ENCODE data around the gene RAPGEF1.
A peak's percentile ranks its signal among the peaks of the same experiment; 100 is the strongest.

RAPGEF1 gene

DNA sequence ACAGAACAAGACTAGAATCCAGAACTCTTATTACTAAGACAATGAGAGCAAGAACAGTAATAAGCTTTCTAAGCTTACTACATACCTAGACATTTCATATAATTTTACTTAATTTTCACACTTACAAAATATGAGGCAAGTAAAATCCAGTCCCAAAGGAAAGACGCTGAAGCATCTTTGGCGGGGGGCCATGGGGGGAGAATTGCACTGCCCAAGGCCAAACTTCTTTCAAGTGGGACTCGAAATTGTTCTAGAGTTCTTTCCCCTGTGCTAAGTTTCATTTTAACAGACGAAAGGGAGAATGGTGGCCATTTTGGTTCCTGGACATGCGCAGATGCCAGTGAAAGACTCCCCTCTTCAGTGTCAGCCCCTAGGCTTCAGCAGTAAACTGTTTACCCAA, 122.3 kb downstream of the RAPGEF1 start:
- Histone ChIP-seq H3K36me3 (ENCODE audit: insufficient read depth, low read length) (peaks cover 55% of the 10 kb centered on the region), H3K9me3 (ENCODE audit: insufficient read depth, low read depth, low read length) (no peaks in the 10 kb centered on the region), H3K4me3 (ENCODE audit: low read length) (no peak overlapping the region), H3K27me3 (ENCODE audit: insufficient read depth, low read length) (no peaks in the 10 kb centered on the region), H3K9ac (ENCODE audit: low read depth, low read length) (no peak overlapping the region), H3K4me1 (ENCODE audit: insufficient read depth, low read length) (no peaks in the 10 kb centered on the region), H3K27ac (ENCODE audit: low read depth, low read length) (no peak overlapping the region)
- 95% methylated on average over 5 of the region's 5 CpGs for WGBS

DNA sequence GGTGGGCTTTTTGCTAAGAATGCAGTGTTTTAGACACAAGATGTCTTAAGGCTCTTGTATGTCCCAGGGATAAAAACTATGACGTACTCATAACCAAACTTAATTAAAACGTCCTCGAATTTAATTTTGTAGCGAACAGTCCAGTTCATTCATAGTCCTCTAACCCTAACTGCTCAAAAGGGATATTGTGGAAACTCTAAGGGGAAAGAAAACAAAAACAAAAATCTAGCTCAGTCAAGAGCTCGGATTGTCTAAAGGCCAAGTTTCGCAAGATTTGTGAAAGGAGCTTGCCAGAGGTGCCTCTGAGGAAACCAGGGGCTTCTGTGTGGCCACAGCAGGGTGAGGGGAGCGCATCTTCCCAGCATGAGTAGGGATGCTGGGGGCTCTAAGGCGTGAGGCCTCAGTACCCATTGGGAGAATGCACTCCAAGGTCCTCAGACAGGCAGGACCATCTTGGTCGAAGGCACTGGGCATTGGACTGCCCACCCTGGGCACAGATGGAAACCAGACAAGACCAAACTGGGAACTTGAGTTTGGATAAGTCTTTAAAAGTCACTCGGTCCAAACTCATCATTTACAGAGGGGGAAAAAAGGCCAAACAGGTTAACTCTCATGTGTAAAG, 122.8 kb downstream of the RAPGEF1 start:
- H3K4me3 ChIP-seq (ENCODE audit: low read length) = no peak overlapping the region
- no peak overlapping the region for H3K9ac ChIP-seq (ENCODE audit: low read depth, low read length)
- WGBS = 85% methylated on average over 10 of the region's 10 CpGs
- H3K4me1 ChIP-seq (ENCODE audit: insufficient read depth, low read length) = no peaks in the 10 kb centered on the region
- H3K9me3 ChIP-seq (ENCODE audit: insufficient read depth, low read depth, low read length) = no peaks in the 10 kb centered on the region
- peaks cover 55% of the 10 kb centered on the region for H3K36me3 ChIP-seq (ENCODE audit: insufficient read depth, low read length)
- no peaks in the 10 kb centered on the region for H3K27me3 ChIP-seq (ENCODE audit: insufficient read depth, low read length)
- H3K27ac ChIP-seq (ENCODE audit: low read depth, low read length) = no peak overlapping the region

DNA sequence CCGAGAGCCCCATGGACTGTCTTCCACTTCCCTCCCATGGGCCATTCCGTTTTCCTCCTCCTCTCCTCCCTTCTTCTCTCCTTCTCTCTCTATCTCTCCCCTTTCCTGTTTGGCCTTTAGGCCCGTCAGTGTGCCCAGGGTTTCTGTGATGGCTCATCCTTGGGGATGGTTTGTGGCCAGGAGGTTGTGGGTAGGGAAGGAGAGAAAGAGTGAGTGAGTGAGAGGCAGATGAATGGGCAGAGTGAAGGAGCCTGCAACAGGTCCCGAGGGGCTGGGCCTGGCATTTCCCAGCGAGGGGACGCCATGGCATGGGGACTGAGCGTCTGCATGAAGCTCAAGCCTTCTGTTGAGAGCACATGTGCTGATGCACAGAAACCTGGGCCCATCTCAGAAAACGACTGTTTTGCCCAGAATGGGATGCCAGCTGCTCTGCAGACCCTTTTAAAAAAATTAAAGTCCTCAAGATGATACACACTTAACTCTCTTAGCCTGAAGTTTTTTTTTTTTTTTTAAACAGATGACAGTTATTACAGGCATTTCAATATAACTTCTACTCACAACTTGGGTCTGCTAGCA, 125.4 kb downstream of the RAPGEF1 start:
- Histone ChIP-seq H3K36me3 (ENCODE audit: insufficient read depth, low read length) (peaks cover 40% of the 10 kb centered on the region), H3K4me1 (ENCODE audit: insufficient read depth, low read length) (peaks cover 5% of the 10 kb centered on the region), H3K9me3 (ENCODE audit: insufficient read depth, low read depth, low read length) (no peaks in the 10 kb centered on the region), H3K4me3 (ENCODE audit: low read length) (no peak overlapping the region), H3K9ac (ENCODE audit: low read depth, low read length) (no peak overlapping the region), H3K27ac (ENCODE audit: low read depth, low read length) (no peak overlapping the region), H3K27me3 (ENCODE audit: insufficient read depth, low read length) (no peaks in the 10 kb centered on the region)
- WGBS = 97% methylated on average over 8 of the region's 8 CpGs

DNA sequence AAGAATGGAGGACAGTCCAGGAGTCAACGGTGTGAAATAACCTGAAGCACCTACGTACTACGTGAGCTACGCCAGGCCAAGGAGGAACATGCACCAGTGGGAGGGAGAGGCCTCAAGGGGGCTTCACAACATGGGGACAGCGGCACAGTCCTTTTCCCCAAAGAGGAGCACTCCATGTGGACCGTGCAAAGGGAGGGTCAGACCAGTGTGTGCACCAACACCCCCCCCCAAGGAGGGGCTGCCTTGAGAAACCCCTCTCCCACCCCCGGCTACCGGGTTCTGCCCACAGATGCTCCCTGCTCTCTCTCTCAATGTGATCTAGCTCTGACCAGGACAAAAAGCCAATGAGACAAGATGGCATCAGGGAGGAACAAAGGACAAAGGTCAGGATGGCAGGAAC, 126.0 kb downstream of the RAPGEF1 start:
- Histone ChIP-seq H3K9ac (ENCODE audit: low read depth, low read length) (no peak overlapping the region), H3K36me3 (ENCODE audit: insufficient read depth, low read length) (peaks cover 35% of the 10 kb centered on the region), H3K27me3 (ENCODE audit: insufficient read depth, low read length) (no peaks in the 10 kb centered on the region), H3K9me3 (ENCODE audit: insufficient read depth, low read depth, low read length) (no peaks in the 10 kb centered on the region), H3K4me3 (ENCODE audit: low read length) (no peak overlapping the region), H3K27ac (ENCODE audit: low read depth, low read length) (no peak overlapping the region), H3K4me1 (ENCODE audit: insufficient read depth, low read length) (peaks cover 10% of the 10 kb centered on the region)
- WGBS = 91% methylated on average over 8 of the region's 8 CpGs

DNA sequence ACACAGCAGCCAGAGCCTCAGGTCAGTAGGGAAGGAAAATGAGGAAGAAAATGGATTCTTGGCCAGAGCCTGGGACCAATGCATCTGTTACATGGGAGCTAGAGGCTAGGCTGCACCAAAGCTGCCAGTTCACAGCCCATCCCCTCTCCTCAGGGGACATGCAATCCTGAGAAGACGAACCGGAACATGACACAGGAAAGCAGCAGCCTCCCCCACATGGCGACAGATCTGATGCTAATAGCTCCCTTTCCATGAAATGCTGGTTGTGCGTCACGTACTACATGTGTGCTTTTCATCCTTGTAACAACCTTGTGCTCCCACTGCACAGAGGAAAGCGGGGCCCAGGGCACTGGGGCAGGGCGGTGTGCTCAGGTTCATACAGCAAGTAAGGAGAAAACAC, 127.0 kb downstream of the RAPGEF1 start:
- Histone ChIP-seq H3K36me3 (ENCODE audit: insufficient read depth, low read length) (peaks cover 24% of the 10 kb centered on the region), H3K9ac (ENCODE audit: low read depth, low read length) (no peak overlapping the region), H3K4me3 (ENCODE audit: low read length) (no peak overlapping the region), H3K4me1 (ENCODE audit: insufficient read depth, low read length) (peaks cover 21% of the 10 kb centered on the region), H3K27me3 (ENCODE audit: insufficient read depth, low read length) (no peaks in the 10 kb centered on the region), H3K9me3 (ENCODE audit: insufficient read depth, low read depth, low read length) (no peaks in the 10 kb centered on the region), H3K27ac (ENCODE audit: low read depth, low read length) (no peak overlapping the region)
- WGBS = 91% methylated on average over 7 of the region's 7 CpGs

DNA sequence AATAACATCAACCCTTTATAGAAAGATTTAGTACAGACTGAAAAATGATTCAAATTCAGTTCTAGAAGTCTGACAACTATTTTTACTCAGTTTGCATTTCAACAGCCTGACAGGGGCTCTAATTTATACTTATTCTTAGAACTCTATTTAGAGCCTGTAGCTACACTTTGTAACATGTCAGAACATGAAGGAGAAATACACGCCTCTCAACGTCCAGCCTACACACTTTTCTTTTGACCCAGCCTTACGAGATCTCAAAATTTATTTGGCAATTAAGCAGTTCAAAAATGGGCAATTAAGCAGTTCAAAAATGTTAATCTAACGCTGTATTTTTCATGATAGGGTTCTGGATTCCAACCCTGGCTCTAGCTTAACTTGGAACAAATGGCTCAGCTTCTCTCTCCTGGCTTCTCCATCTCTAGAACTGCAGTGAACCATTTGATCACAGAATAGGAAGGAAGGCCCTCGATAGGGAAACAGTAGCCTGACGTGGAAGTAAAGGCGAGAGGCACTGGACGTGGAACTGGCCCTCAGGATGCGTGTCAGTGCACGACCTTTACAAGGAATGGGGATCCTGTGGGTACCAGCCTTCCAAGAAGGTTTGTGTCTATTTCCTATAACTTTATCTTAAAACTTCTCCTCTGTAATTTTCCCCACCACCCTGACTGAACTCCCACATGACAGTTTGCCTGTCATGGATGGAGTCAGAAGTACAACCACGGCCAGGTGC, 128.1 kb downstream of the RAPGEF1 start:
- Histone ChIP-seq H3K9me3 (ENCODE audit: insufficient read depth, low read depth, low read length) (no peaks in the 10 kb centered on the region), H3K36me3 (ENCODE audit: insufficient read depth, low read length) (peaks cover 20% of the 10 kb centered on the region), H3K27ac (ENCODE audit: low read depth, low read length) (no peak overlapping the region), H3K27me3 (ENCODE audit: insufficient read depth, low read length) (no peaks in the 10 kb centered on the region), H3K9ac (ENCODE audit: low read depth, low read length) (no peak overlapping the region), H3K4me3 (ENCODE audit: low read length) (no peak overlapping the region), H3K4me1 (ENCODE audit: insufficient read depth, low read length) (peaks cover 27% of the 10 kb centered on the region)
- WGBS = 96% methylated on average over 11 of the region's 11 CpGs

DNA sequence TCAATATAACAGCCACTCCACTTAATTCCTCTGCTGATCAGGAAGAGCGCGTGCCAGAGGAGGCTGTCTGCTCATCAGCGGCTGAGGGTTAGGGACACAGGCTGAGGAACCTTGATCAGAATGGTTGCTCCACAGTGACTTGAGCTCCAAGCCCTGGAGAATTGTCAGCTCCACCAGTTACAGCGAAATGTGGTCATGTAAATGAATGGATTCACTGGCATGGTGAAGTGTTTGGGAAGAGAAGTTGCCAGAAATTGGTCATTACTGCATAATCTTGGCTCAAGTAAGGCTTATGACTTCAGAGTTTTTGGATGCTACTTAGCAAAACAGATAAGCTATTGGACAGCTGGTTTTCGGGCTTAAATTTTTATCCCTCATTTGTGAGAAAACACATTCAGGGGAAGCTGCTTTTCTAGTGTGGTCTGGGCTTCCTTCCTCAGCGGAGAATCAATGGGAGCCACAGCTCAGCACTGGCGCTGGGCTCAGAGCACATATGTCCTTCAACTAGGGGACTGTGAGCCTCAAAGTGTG, 129.6 kb downstream of the RAPGEF1 start:
- WGBS = 93% methylated on average over 7 of the region's 7 CpGs
- Histone ChIP-seq H3K9ac (ENCODE audit: low read depth, low read length) (no peak overlapping the region), H3K36me3 (ENCODE audit: insufficient read depth, low read length) (peaks cover 14% of the 10 kb centered on the region), H3K4me1 (ENCODE audit: insufficient read depth, low read length) (peaks cover 27% of the 10 kb centered on the region), H3K27ac (ENCODE audit: low read depth, low read length) (no peak overlapping the region), H3K4me3 (ENCODE audit: low read length) (no peak overlapping the region), H3K9me3 (ENCODE audit: insufficient read depth, low read depth, low read length) (no peaks in the 10 kb centered on the region), H3K27me3 (ENCODE audit: insufficient read depth, low read length) (no peaks in the 10 kb centered on the region)

DNA sequence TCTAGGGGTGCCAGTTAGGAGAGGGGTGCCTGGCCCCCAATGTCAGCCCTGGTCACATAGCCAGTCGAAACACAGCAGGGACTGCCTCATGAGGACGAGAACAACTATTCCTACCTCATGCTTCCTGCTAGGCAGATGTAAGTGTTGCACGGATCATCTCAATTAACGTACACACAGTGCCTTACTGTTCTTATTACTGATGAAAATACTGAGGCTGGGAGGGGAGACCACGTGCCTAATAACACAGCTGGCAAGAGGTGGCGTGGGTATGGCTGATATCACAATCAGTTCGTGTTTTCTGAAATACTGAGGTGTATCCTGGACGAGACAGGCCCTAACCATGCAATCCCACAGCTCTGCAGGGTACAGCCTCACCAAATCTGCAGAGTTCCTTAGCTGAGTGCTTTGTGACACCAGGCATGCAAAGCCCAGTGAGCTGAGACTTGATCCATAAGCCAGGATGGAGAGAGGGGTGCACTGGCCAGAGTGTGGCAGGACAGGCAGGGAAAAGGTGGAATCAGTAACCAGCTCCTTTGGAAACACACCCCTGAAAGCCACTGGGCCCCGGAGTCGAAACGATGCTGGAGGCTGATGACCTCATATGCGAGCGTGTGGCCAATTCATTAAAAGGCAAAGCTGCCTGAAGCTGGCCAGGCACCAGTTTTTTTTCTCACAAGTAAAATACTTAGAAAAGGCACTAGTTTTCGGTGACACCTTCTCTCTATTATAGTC, 130.6 kb downstream of the RAPGEF1 start:
- Histone ChIP-seq H3K9ac (ENCODE audit: low read depth, low read length) (peak overlapping the region; percentile 72), H3K9me3 (ENCODE audit: insufficient read depth, low read depth, low read length) (no peaks in the 10 kb centered on the region), H3K4me1 (ENCODE audit: insufficient read depth, low read length) (peaks cover 27% of the 10 kb centered on the region), H3K27ac (ENCODE audit: low read depth, low read length) (peak overlapping the region; percentile 88), H3K36me3 (ENCODE audit: insufficient read depth, low read length) (peaks cover 12% of the 10 kb centered on the region), H3K4me3 (ENCODE audit: low read length) (0 out of 2 replicates have a peak overlapping the region, but pooled peaks have one; percentile 16), H3K27me3 (ENCODE audit: insufficient read depth, low read length) (no peaks in the 10 kb centered on the region)
- 80% methylated on average over 14 of the region's 14 CpGs for WGBS

DNA sequence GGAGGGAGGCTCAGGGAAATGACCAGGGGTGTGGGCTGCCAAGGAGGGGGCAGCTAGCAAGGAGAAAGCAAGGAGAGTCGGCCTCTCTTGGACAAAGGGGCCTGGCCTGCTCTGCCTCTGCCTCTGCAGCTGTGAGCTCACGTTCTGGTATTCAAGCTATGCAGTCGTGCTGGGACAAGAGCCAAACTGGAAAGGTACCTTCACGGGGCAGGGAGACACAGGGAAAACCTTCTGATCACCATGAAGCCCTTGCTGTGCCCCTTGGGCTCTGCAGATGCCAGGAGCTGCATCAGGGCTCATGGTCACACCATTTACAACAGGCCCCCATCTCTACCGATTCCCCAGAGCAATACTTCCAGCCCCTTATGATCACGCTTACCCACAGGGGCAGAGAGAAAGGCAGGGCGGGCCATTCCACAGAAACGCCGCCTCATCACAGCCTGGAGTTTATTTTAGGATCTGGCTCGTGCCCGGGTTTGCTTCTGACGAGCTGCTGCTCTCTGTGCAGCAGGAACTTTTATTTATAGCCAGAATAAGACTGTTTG, 131.3 kb downstream of the RAPGEF1 start:
- H3K27me3 ChIP-seq (ENCODE audit: insufficient read depth, low read length) = no peaks in the 10 kb centered on the region
- WGBS = 51% methylated on average over 12 of the region's 12 CpGs
- H3K4me1 ChIP-seq (ENCODE audit: insufficient read depth, low read length) = peaks cover 27% of the 10 kb centered on the region
- H3K4me3 ChIP-seq (ENCODE audit: low read length) = peak overlapping the region; percentile 16; the same call in 1 of the 2 replicates
- H3K9me3 ChIP-seq (ENCODE audit: insufficient read depth, low read depth, low read length) = no peaks in the 10 kb centered on the region
- H3K36me3 ChIP-seq (ENCODE audit: insufficient read depth, low read length) = peaks cover 12% of the 10 kb centered on the region
- peak overlapping the region; percentile 88 for H3K27ac ChIP-seq (ENCODE audit: low read depth, low read length)
- peak overlapping the region; percentile 72 for H3K9ac ChIP-seq (ENCODE audit: low read depth, low read length)

DNA sequence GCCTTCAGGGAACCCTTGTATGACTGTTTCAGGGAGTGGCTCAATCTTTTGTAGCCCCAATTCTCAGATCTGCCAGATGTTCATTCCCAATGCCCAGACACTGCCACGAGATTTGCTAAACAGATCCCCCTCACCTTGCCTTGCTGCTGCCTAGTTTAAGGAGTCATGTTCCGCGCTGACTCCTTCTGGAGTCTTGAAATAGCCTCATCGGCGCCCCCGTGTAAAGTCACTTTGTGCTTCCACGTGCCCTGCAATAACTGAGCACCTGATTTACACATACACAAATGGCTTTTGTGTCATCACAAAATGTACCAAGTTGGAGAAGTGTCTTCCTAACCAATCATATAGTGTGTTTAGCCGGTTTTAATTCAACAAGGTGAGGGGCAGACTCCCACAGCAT, 132.3 kb downstream of the RAPGEF1 start:
- Histone ChIP-seq H3K4me3 (ENCODE audit: low read length) (no peak overlapping the region), H3K36me3 (ENCODE audit: insufficient read depth, low read length) (peaks cover 12% of the 10 kb centered on the region), H3K9me3 (ENCODE audit: insufficient read depth, low read depth, low read length) (no peaks in the 10 kb centered on the region), H3K27ac (ENCODE audit: low read depth, low read length) (peak overlapping the region; percentile 88; the same call in 1 of the 2 replicates), H3K27me3 (ENCODE audit: insufficient read depth, low read length) (no peaks in the 10 kb centered on the region), H3K4me1 (ENCODE audit: insufficient read depth, low read length) (peaks cover 27% of the 10 kb centered on the region), H3K9ac (ENCODE audit: low read depth, low read length) (no peak overlapping the region)
- 91% methylated on average over 8 of the region's 8 CpGs for WGBS

Measured in HUES64 (cell line).